CD4-positive, alpha-beta T cell treated with Interleukin-6 at 100 ng/mL for 8 hours (primary cell): ENCODE results near the gene IMMP2L.

Experiments
- DNase-seq: peaks from one replicate; pipeline ENCODE4 v3.0.0-alpha.2; 2020; ENCODE audit warnings: mixed read lengths, low spot score

Gene IMMP2L

DNA sequence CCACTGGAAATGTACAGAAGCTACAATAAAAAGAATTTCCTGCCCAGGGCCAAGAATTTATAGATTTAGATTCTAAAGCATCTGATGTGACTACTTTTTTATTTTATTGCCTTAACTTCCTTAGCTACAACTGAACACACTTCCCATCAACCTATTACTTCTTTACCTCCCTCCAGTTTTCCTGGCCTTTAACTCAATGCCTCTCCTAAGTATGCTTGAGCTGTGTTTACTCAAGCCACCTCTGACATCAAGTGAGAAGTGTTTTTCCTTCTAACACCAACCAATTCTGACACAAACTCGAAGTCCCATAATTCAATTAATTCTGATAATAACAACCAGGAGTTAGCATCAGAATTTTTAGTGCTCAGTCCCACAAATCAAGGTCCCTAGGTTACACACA, 170.0 kb downstream of the IMMP2L start:
- DNase-seq = no peak

DNA sequence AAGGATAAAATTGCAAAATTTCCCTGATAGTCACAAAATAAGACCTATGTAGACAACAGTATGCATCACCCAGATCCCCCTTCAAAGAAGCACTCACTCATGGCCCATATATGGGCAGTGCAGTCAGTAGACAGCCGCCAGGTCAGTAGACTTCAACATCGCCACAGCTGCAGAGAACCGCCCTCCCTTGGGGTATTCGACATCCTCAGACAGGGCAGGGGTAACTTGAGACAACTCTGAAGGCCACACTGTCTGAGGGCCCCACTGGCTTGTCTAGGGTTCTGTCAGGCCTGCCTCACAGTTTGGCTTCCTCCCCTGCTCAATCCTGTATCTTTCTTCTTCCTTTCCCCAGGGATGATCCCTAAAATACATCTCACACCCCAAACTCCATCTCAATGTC, 172.3 kb downstream of the IMMP2L start:
- DNase-seq = no peak

- no peak for DNase-seq
Measured at GRCh38 chr7:111388912-111389311, 173.4 kb downstream of the IMMP2L start.

DNA sequence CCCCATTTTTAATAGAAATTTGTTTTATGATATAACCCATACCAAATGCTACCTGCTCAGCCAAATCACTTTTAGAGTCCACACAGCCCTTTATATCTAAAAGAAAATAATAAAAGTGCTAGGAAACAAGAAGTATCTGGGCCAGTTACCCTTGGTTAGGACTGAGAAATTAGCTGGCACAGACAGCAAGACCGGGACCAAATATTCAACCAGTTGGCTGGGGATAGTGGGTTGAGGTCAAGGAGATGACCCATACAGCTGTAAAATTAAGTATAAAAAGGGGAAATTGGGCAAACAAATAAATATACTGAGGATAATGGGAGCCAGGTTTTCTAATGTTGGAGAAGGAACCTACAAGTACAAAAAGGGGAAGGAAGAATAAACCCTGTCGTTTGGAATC, 174.3 kb downstream of the IMMP2L start:
- DNase-seq = no peak

- DNase-seq = no peak
Measured at GRCh38 chr7:111384065-111384891, 178.0 kb downstream of the IMMP2L start.

- no peak for DNase-seq
Measured at GRCh38 chr7:111383133-111383532, 179.2 kb downstream of the IMMP2L start.

DNA sequence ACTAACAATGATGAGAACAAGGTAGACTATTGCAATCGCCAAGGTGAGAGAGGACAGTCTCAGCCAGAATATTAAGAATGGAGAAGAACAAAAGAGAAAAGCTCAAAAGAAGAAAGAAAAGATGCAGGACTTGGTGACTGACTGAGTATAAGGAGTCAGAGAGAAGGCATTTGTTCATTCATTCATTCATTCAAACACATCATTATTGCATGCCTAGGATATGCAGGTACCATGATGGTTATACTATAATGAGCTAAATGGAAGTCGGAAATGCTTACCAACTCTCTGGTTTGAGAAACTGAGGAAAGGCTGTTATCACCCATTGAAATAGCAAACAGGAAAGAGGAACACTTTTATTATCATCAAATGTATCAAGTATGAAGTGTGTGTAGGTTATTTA, 180.7 kb downstream of the IMMP2L start:
- DNase-seq = no peak

DNA sequence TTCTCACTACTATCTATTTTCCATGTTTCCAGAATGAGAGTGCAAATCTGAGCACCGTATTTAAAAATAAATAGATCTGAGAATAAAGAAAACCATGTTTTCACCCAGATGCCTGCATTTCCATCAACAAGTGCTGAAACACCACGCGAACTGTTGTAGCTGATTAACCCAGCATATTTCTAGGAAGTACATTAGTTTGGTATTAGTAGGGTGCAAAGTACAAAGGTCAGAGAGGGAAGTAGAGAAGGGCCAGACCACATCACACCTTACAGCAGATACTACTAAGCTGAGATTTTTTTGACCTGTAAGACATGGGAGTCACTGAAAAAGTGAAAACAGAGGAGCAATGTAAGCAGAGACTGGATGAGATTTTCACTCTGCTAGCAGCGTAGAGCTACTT, 181.3 kb downstream of the IMMP2L start:
- DNase-seq = no peak

DNA sequence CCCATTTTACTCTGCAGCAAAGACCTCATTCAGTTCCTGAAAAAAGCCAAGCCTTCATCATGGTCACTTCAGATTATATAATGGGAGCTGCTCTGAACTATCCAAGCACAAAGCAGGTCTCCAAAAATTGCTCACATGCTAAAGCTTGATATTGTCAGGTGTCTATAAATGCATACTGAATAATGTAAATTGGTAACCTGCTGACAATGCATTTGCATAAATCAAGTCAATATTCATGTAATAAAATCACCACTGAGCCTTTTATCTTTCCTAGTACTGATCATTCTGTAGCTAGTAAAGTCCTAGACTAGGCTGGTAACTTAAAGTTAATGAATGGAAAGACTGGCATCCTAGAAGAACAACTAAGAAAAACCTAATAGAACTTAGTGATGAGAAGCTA, 188.3 kb downstream of the IMMP2L start:
- no peak for DNase-seq

GRCh38 chr7:111371437-111371836, 190.9 kb downstream of the IMMP2L start:
- no peak for DNase-seq

DNA sequence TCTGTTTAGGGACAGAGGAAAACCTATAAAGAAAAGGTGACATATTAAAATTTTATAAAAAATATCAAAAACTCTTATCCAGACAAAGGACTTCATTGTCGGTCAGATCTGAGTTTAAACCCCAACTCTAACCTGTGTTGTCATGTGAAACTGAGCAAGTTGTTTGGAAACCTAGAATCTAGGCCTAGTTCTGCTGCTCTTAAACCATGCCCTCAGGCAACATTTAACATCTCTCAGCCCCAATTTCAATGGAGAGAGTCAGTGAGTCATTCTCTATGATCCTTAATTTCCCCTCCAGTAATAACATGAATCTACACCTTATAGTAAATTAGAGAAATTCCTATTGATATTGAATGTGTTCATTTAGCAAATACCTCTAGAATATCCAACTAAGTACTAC, 192.3 kb downstream of the IMMP2L start:
- no peak for DNase-seq

GRCh38 chr7:111368381-111369065, 193.8 kb downstream of the IMMP2L start:
- DNase-seq = no peak

- no peak for DNase-seq
Measured at GRCh38 chr7:111364413-111364812, 197.9 kb downstream of the IMMP2L start.

GRCh38 chr7:111363099-111363498, 199.2 kb downstream of the IMMP2L start:
- no peak for DNase-seq

GRCh38 chr7:111362506-111363054, 199.7 kb downstream of the IMMP2L start:
- no peak for DNase-seq

DNA sequence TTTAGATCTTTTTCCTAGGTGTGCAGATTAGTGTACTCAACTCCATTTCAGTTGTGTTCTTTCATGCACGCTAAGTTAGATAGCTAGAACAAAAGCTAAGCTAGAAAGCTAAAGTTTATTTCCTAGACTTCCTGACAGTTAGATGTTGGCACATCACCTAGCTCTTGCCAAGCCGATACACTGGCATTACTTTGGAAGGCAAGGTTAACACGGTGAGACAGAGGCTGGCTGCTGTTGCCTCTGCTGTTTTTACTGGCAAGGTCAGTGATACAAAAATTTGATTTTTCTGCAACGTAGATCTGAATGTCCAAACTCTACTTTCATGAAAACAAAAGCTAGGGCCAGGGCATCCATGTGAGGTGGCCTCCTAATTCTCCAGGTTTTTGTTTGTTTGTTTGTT, 203.4 kb downstream of the IMMP2L start:
- DNase-seq = no peak

- no peak for DNase-seq
Measured at GRCh38 chr7:111357691-111358090, 204.6 kb downstream of the IMMP2L start.

DNA sequence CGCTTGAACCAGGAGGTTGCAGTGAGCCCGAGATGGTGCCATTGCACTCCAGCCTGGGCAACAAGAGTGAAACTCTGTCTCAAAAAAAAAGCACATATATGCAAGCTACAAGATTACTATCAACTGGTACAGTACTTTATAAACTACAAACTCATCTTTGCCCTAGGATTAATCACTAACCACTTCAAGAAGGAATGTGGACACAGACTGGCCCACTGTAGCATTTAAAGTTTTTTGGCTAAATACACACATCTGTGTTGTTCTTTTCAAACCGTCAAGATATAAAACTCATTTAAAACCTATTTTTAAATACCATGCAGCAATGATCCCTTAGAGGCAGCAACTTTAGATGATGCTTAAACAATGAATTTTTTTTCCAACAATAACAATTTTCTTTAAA, 205.4 kb downstream of the IMMP2L start:
- DNase-seq = no peak

- no peak for DNase-seq
Measured at GRCh38 chr7:111352319-111352718, 210.0 kb downstream of the IMMP2L start.

DNA sequence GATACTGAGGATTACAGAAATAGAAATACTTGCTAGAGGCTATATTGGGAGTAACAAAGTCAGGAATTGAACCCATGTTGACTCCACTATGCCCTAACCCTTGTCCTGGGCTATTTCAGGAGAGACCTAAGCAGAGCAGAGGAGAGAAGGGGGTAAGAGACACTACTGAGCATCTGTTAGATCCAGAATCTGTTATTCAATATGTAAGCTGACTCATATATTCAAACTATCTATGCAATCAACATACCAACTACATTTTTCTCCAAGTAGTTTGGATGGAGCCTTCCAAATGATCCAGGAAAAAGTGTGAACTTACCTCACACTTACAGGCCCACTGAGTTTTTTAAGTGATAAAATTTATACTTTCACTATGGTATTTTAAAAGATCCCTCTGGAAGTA, 216.1 kb downstream of the IMMP2L start:
- DNase-seq = no peak

GRCh38 chr7:111343017-111343416, 219.3 kb downstream of the IMMP2L start:
- DNase-seq = no peak

DNA sequence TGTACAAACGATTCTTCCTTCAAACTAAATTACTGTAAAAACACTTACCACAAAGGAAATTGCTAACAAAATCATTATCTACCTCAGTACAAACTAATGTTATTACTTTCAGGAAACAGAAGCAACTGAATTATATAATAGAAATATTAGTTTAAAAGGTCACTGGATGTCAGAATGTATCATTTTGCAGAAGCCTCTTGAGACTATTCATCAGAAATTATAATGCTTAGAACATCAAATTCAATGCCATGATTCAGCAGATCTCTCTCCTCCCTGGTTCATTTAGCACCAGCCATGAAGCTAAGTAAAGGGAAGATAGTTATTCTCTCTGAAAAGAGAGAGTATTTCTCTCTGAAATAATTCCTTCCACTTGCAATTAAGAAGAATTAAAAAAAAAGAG, 223.3 kb downstream of the IMMP2L start:
- DNase-seq = no peak

- DNase-seq = no peak
Measured at GRCh38 chr7:111333010-111333409, 229.3 kb downstream of the IMMP2L start.

DNA sequence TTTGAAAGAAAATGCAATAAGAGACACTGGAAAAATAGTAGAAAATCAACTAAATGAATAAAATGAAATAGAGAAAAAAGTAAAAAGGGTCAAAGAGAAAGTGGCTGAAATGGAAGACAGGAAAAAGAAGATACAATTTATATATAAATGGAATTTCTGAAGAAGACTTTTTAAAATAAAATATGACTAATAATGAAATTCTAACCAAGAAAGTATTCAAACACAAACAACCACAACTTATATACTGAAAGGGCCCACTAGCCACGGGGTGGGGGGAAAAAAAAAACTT, 232.1 kb downstream of the IMMP2L start:
- DNase-seq = no peak
